ENCODE data around the gene RSBN1. TPM values are rescaled to one million over a fixed set of nuclear protein-coding genes. Genes with fewer than 3 reads are reported as not detected.

The RSBN1 gene
- total RNA-seq, 1 experiment from 2014 or later = 10.7 TPM

DNA sequence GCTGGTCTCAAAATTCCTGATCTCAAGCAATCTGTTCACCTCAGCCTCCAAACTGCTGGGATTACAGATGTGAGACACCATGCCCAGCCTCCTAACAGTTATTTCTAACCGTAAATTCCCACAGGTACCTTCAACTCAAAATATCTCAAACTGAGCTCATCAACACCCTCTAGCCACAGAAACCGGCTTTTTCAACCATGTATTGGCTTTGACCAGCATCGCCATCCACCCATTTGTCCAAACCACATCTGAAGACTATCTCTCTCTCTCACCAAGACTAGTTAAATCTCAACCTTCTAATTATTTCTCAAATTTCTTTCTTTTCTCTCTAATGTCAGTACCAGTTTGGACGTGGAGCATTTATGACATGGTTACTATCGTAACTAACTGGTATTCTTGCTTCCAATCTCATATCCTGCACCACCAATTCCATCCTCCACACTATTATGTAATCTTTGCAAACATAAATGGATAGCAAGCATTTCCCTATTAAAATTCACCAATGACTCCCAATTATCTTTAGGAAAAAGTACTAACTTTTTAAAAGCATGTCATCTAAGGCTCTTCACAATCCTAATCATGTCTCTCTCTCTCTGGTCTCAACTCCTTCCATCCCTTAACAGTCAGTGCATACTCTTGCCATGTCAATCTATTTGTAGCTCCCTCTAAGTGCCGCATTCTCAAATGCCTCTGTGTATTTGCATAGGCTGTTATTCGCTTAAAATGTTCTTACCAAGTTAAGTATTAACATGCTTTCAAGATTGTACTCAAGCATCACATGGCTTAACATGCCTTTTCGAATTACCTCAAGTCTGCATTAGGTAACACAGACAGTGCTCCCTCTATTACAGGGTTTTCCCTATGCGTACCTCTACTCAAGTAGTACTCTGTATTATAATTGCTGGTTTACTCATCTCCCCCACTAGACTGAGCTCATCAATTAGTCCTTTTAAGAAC is 18.1 kb downstream of the RSBN1 start:
- in situ Hi-C loops (cut with HindIII; ENCODE audit: low pct_unique_long_range_greater_than_20kb, low sequenced_read_pairs) = no loop called here
- intact Hi-C loops (cut with micrococcal nuclease; ENCODE audit: unreplicated experiment) = no loop called here
- no peak overlapping the region for H3K4me3 ChIP-seq (ENCODE audit: low read depth in 2 of 2, low read length in 2 of 2)
- peaks cover 5% of the 10 kb centered on the region for H3K36me3 ChIP-seq (ENCODE audit: control insufficient read depth, insufficient read depth, low read length)
- no peak for TF ChIP-seq SIN3A (IDR thresholded peaks at IDR 0.05; ENCODE audit: borderline replicate concordance, insufficient read depth, low read depth, low read length)
- TF ChIP-seq, protein P1, sequence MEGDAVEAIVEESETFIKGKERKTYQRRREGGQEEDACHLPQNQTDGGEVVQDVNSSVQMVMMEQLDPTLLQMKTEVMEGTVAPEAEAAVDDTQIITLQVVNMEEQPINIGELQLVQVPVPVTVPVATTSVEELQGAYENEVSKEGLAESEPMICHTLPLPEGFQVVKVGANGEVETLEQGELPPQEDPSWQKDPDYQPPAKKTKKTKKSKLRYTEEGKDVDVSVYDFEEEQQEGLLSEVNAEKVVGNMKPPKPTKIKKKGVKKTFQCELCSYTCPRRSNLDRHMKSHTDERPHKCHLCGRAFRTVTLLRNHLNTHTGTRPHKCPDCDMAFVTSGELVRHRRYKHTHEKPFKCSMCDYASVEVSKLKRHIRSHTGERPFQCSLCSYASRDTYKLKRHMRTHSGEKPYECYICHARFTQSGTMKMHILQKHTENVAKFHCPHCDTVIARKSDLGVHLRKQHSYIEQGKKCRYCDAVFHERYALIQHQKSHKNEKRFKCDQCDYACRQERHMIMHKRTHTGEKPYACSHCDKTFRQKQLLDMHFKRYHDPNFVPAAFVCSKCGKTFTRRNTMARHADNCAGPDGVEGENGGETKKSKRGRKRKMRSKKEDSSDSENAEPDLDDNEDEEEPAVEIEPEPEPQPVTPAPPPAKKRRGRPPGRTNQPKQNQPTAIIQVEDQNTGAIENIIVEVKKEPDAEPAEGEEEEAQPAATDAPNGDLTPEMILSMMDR (IDR thresholded peaks at IDR 0.05) = no peak
- TF ChIP-seq, protein P2, sequence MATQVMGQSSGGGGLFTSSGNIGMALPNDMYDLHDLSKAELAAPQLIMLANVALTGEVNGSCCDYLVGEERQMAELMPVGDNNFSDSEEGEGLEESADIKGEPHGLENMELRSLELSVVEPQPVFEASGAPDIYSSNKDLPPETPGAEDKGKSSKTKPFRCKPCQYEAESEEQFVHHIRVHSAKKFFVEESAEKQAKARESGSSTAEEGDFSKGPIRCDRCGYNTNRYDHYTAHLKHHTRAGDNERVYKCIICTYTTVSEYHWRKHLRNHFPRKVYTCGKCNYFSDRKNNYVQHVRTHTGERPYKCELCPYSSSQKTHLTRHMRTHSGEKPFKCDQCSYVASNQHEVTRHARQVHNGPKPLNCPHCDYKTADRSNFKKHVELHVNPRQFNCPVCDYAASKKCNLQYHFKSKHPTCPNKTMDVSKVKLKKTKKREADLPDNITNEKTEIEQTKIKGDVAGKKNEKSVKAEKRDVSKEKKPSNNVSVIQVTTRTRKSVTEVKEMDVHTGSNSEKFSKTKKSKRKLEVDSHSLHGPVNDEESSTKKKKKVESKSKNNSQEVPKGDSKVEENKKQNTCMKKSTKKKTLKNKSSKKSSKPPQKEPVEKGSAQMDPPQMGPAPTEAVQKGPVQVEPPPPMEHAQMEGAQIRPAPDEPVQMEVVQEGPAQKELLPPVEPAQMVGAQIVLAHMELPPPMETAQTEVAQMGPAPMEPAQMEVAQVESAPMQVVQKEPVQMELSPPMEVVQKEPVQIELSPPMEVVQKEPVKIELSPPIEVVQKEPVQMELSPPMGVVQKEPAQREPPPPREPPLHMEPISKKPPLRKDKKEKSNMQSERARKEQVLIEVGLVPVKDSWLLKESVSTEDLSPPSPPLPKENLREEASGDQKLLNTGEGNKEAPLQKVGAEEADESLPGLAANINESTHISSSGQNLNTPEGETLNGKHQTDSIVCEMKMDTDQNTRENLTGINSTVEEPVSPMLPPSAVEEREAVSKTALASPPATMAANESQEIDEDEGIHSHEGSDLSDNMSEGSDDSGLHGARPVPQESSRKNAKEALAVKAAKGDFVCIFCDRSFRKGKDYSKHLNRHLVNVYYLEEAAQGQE (IDR thresholded peaks at IDR 0.05; ENCODE audit: insufficient read depth in 1 of 2, low read depth in 2 of 2, low read length in 1 of 2) = no peak
- CTCF ChIA-PET = no interaction called here
- H3K4me1 ChIP-seq (ENCODE audit: control insufficient read depth, insufficient read depth, low read length) = no peaks in the 10 kb centered on the region
- no peaks in the 10 kb centered on the region for H3K9me3 ChIP-seq (ENCODE audit: control insufficient read depth, insufficient read depth, low read depth, low read length)
- BruUV-seq (replicated peaks) = no TSS peak
- ATAC-seq (no peak), DNase-seq (ENCODE audit: low read depth, low spot score) (no peak)
- no peak overlapping the region for H3K27ac ChIP-seq (ENCODE audit: low read length)
- POLR2A ChIA-PET = no interaction called here
- no peaks in the 10 kb centered on the region for H3K27me3 ChIP-seq (ENCODE audit: control insufficient read depth, insufficient read depth, low read length)

DNA sequence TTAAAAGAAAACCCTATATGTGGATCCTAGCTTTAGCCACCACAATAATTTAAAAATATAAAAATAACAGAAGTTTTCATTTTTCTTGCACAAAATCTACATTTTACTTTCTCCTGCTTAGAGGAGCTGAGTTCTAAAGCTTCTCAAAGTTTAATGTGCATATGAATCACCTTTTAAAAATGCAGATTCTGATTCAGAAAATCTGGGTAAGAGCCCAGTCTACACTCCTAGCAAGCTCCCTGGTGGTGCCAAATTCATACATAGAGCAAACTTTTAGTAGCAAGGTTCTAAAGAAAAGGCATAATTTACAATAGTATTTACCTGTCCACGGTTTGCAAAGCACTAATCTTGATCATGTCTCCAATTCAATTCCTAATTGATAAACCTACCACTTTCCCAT is 19.3 kb downstream of the RSBN1 start:
- ChIA-PET CTCF (no interaction called here), POLR2A (no interaction called here)
- no peak for TF ChIP-seq TCF7L2 (IDR thresholded peaks at IDR 0.05; ENCODE audit: low read depth, low read length)
- no peak for TF ChIP-seq POLR2AphosphoS5 (IDR thresholded peaks at IDR 0.05; ENCODE audit: low read depth, low read length)
- TF ChIP-seq, protein P1 (IDR thresholded peaks at IDR 0.05) = no peak
- Histone ChIP-seq H3K4me1 (ENCODE audit: control insufficient read depth, insufficient read depth, low read length) (no peaks in the 10 kb centered on the region), H3K36me3 (ENCODE audit: control insufficient read depth, insufficient read depth, low read length) (peaks cover 5% of the 10 kb centered on the region), H3K9me3 (ENCODE audit: control insufficient read depth, insufficient read depth, low read depth, low read length) (no peaks in the 10 kb centered on the region), H3K4me3 (ENCODE audit: low read depth in 2 of 2, low read length in 2 of 2) (no peak overlapping the region), H3K27ac (ENCODE audit: low read length) (no peak overlapping the region), H3K27me3 (ENCODE audit: control insufficient read depth, insufficient read depth, low read length) (no peaks in the 10 kb centered on the region)
- no TSS peak for BruUV-seq (replicated peaks)
- in situ Hi-C loops (cut with HindIII; ENCODE audit: low pct_unique_long_range_greater_than_20kb, low sequenced_read_pairs) = no loop called here
- DNase-seq (ENCODE audit: low read depth, low spot score) (no peak), ATAC-seq (no peak)
- intact Hi-C loops (cut with micrococcal nuclease; ENCODE audit: unreplicated experiment) = no loop called here
